Amygdala (tissue), 56 donors: ENCODE results near the gene SLC35D1.
A peak's percentile ranks its signal among the peaks of the same experiment; 100 is the strongest.
"Not testable (repeated sequence)": the region's sequence is repeated elsewhere in the genome, so short reads cannot be mapped to it uniquely, and the experiment has no call there.

Source experiments
- DNase-seq, 56 donors: peaks; one replicate each; lab custom pipeline; 2025; lab: John Stamatoyannopoulos, UW

SLC35D1 gene

DNA sequence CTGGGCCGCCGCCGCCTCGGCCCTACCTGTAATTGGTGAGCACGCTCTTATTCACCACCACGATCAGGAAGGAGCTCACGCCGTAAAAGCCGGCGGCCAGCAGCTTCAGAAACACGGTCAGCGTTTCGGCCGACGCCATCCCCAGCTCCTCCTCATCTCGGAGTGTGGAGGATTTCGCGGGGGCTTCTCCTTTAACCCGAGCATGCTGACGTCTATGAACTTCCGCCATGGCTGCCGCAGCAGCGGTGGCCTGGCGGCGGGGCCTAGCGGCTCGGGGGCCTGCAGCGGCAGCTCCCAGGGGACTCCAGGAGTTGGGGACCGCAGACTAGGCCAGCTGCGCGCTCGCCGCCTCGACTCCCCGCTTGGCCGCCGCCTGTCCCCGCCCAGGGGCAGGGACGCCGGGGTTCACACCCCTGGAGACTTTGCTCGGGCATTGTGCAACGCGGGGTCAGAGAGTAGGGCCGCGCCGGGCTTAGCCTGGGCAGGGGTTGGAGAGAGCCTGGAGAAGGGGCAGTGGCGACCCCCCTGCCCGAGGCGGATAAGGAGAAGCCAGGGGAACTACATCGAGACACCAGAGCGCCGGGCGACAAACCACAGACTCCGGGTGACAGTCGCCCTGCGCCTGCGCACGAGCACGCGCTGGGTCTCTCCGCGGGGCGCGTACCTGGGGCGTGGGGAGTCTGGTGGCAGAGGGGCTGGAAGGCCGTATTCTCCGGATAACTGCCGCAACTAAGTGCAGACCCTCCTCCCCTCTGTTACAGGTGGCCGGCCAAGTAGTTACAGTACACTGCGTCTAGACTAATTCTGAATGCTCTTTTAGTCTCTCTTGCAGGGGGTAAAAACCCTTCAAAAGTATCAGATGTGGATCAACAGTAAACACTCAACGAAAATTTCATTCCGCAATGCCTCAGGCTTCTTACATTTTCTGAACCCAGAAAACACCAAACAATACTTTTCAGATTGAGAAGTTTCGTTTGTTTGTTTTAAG is at the start of gene SLC35D1:
TSS of gene SLC35D1 (minus strand) at position 364 of the 988 bp plus-strand sequence. CDS start at position 229, 135 bp downstream.
- DNase-seq, result peak in 55 of 56 donors; percentile 34 to 96 (median 77)

DNA sequence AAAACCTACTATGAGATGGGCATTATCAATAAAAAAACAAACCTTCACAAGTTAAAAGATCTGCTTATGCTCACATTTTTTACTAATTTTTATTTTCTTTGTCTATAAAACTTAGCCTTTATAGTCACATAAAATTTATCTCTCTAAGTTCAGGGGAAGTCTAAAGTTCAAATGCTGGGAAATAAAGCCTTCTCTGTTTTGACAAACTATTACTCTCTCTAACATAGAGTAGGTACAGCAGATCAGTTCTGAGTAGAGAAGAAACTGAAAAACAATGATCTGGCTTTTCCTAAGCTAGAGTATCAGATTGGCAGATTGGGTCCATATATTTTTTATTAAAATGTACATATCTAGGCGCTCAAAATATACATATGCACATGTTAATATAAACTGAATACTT is 49.6 kb upstream of the SLC35D1 start:
- no peak for DNase-seq

DNA sequence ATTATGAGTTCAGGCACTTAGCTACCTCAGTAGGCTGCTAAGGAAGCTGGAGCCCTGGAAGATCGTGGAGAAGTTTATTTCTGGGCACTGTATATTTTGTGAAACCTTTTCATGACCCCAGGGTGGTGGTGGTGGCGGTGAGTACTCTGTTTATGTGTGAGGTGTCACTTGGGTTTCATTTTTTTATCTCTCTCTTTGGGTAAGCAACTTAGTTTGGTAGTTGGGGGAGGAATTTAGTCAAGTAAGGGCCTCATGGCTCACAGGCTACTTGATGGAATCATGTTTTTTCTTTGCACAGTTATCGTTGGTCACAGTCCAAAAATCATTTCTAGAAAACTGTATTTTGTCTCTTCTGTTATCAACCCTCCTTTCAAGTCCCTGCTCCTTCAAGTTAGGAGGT is 46.9 kb upstream of the SLC35D1 start:
- no peak for DNase-seq

DNA sequence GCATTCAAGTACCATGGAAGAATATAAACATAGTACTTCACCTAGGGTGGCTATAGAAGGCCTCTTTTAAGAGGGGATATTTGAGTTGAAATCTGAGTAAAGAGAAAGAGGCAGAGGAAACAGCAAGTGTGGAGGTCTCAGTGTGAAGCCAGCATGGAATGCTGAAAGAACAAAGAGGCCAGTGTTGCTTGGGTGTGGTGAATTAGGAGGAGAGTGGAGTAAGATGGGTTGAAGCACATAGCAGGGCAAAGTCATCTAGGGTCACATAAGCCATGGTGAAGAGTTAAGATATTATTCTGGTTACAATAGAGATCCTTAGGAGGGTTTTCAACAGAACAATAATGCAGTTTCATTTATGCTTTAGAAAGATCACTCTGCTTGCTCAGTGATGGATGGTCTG is 43.4 kb upstream of the SLC35D1 start:
- no peak for DNase-seq

DNA sequence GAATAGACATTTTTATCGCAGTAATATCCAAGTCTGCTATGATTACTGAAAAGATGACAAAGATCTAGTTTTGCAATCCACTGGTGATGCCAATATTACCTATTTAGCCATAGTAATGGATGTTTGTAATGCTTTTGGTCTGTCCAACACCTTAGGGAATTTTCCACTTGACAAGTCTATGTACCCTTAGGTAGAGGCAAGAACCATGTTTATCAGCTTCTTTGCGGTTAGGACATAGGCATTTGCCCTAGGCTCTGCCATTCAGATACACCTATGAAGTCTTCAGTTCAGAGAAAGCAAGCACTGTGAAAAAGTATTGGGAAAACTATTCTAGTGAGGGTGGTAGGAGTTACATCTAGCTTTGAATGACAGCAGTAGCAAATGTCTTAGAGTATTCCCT is 40.2 kb upstream of the SLC35D1 start:
- no peak for DNase-seq

DNA sequence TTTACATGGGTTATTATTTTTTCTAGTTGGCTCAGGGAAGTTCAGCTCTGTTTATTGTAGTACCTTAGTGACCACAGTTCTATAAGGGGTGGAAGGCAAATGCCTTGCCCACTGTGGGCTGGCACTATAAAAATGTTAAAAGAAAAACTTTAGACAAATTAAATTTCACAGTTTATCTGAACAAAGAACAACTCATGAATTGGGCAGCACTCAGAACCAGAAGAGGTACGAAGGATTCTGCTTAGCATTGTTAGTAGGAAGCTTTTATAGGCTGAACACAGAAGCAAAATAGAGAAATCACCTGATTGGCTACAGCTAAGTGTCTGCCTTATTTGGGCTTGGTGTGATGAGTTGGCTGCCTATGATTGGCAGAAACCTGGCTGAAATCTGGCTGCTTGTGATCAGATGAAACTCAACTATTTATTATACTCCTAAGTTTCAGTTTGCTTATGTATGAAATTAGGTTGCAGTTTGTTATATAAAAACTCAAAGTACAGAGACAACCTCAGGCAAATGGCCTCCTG is 35.8 kb upstream of the SLC35D1 start:
- no peak for DNase-seq

DNA sequence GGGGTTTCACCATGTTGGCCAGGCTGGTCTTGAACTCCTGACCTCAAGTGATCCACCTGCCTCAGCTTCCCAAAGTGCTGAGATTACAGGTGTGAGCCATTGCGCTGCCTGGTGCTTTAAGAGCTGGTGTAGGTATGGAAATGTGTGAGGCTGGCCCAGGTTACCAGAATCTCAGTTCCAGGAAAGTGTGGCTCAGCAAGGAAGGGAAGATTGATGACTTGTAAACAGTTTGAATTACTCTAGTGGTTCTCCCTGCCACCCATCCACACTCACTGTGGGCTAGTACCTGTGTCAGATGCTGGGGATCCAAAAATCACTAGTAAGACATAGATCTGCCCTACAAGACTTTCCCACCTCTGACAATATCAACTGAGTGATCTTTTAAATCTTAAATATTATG is 34.5 kb upstream of the SLC35D1 start:
- no peak for DNase-seq

DNA sequence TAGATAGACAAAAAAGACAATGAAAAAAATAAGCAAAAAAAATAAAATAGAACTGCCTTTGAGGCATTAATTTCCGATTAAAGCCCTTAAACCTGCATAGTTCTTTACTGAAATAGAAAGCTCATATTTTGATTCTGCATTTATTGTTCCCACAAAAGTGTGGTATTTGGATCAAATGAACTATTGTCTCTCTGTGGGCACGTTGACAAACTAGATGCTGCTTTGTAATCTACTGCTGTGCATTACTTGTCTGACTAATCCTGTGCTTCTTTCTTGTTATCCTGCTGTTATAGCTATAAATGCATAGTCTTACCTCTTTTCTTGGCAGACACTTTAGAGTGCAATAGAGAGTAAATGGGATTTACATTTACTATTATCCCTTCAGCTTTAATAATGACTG is 31.4 kb upstream of the SLC35D1 start:
- DNase-seq, result no peak

DNA sequence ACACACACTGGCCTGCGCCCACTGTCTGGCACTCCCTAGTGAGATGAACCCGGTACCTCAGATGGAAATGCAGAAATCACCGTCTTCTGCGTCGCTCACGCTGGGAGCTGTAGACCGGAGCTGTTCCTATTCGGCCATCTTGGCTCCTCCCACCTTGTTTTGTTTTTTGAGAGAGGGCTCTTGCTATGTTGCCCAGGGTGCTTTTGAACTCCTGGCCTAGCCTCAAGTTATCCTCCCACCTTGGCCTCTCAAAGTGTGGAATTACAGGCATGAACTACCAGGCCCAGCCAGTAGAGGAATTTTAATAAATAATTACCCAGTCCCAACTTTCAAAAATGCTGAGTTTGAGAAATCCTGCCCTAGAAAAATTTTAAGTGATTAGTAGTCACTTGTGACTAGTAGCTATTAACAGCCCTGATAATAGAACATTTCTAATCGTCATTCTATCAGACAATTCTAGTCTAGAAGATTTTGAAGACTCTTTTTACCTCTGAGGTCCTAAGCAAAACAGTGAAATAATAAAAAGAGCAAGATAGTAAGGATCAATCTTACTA is 30.9 kb upstream of the SLC35D1 start:
- DNase-seq, result no peak

DNA sequence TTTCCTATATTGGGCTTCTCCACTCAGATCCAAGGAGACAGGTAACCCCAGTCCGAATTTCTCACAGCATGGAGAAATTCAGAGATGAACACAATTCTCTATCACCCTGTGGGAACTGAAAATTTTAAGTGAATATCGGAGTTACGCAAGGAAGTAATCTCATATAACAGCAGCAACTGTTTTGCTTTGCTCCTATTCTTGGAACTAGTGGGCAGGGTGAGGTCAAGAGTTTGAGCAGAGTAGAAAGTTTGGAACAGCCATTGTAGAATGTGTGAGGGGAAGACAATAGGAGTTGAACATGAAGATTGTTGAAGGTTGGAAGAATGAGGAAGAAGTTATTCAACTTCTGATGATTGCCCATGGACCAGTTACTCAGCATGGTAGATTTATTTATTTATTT is 24.3 kb upstream of the SLC35D1 start:
- DNase-seq, result no peak

DNA sequence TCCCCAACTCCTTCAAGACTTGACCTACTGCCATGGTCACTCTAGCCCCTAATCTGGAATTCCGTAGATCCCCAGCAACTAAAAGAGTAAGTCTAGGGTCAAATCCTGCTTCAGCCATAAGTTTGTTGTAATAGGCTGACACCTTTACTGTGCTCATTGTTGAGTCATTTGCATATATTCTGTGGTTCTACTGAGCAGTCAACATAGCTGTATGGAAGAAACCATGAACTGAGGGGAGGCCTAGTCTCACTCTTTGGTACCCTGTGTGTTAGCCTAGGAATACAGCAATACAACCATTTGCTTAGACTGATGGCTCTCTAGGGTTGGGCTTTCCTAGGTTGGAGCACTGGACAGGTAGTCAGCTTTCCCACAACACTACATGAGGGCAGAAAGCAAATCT is 23.6 kb upstream of the SLC35D1 start:
- DNase-seq, result no peak

DNA sequence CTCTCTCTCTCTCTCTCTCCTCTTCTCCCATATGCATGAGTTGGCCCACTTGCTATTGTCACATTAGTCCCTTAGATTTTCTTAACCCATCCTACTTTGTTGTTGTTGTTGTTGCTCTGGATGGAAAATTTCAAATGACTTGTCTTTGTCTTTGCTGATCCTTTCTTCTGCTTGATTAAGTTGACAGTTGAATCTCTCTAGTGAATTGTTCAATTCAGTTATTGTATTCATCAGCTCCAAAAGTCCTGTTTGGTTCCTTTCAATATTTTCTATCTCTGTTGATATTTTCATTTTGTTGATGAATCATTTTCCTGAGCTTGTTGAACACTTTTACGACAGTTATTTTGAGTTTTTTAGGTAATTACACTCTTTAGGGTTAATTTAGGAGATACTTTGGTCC is 18.8 kb upstream of the SLC35D1 start:
- no peak for DNase-seq

DNA sequence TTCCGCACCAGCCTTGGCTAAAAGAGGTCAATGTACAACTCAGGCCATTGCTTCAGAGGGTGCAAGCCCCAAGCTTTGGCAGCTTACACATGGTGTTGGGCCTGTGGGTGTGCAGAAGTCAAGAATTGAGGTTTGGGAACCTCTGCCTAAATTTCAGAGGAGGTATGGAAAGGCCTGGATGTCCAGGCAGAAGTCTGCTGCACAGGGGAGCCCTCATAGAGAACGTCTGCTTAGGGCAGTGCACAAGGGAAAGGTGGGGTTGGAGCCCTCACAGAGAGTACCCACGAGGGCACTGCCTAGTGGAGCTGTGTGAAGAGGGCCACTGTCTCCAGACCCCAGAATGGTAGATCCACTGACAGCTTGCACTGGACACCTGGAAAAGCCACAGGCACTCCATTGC is 13.7 kb upstream of the SLC35D1 start:
- not testable (repeated sequence) for DNase-seq

DNA sequence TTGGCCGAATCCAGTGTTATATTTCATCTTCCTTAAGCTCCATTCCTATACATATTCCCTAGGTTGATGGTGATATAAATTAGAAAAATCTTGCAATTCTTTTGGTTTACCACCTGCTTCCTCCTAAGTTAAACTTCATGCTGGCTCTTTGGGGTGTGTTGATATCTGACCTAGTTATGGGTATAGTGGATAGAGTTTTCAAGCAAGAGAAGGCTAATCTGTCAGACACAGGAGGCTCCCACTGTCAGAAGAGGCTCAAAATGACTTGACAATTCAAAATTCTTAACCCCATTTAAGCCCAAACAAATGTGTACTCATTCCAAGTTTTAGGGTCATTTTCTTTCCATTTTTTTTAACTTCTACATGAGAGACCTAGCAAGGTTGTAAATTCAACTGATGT is 8.5 kb upstream of the SLC35D1 start:
- no peak for DNase-seq

DNA sequence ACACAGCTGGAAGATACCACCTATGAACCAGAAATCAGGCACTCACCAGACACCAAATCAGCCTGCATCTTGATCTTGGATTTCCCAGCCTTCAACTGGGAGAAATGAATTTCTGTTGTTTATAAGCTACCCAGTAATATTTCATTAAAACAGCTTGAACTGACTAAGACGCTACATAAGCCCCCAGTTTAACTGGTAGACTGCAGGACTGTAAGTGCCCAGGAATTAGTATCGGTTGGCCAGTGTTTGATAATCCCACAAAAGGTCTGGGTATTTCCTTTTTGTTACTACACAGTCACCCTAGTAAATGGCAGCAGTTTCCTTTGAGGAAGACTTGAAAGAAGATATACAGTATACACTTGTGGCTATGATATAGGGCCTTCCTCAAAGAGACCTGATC is 7.3 kb upstream of the SLC35D1 start:
- no peak for DNase-seq

DNA sequence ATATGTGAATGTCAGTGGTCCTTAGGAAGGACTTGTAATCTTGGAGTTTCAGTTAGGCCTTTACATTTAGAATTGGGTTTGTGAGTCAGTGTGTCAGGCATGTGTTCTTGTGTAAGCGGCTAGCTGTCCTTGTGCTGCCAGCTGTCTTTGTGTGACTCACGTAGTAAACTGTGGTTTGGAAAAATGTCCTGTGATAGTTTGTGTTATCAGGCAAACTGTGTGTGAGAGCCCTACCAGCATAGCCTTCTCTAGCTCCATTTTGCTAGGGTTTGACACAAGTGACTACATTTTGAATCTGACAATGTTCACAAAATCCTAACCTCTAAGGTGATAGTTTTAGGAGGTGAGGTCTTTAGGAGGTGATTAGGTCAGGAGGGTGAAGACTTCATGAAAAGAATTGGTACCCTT is 6.9 kb upstream of the SLC35D1 start:
- no peak for DNase-seq

DNA sequence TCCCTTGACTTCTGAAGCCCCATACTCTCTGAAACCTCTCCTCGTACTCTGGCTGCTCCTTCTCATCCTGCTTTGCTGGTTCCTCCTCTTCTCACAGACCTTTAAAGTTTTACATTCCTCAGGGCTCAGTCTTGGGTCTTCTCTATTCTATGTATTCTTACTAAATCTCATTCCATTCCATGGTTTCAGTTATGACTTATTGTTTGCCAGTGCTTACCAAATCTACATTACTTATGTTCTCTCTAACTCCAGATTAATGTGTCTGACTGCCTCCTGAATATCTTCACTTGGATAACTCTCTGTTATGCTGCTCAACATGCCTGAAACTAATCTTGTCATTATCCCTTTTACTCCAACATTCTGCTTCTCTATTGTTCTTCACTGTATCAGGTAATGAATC is 5.4 kb upstream of the SLC35D1 start:
- no peak for DNase-seq

DNA sequence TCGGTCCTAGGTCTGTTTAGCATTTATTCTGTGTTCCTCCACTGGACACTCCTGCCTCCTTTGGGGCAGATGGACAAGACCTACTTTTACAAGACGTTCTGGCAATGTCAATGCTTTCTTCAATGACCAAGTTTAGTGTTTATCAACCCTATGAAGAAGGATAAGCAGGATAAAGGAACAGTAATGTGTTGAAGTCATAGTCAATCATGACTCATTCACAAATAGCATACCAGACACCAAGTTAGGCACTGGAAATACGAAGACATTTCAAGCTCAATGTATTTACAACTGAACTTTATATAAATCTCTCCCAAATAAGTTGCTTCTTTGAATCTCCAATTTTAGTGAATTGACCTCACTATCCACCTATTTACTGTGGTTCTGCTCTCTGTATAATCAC is 4.8 kb upstream of the SLC35D1 start:
- DNase-seq, result no peak

DNA sequence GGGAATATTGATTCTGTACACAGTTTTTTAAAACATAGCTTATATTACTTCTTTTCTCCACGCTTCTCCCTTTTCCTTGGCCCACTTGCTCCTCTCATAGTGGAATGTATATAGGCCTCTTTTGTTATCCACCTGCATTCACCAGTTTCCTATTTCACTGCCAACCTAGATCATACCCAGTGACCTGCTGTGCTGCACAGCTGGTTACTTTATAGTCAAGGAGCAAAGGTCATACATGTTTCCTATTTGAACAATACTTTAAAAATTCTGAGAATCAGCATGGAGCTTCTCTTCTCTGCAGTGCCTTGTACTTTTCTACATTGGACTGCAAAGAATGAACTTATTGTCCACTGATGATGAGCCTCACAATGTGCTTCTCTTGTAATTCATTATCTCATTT is 4.3 kb upstream of the SLC35D1 start:
- DNase-seq, result no peak

DNA sequence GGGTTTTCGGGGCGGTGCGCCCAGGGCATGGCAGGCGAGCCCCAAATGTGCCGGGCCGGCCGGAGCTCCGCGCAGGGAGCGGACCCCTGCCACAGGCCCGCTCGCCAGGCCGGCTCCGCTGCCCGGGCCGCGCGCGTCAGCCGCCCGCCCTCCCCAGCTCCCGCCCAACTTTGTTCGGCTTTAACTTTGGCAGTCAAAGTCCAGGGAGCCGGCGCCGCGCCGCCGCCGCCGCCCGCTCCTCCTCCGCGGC is 488 bp downstream of the SLC35D1 start:
- DNase-seq, result peak in 31 of 56 donors; percentile 21 to 79 (median 59)

DNA sequence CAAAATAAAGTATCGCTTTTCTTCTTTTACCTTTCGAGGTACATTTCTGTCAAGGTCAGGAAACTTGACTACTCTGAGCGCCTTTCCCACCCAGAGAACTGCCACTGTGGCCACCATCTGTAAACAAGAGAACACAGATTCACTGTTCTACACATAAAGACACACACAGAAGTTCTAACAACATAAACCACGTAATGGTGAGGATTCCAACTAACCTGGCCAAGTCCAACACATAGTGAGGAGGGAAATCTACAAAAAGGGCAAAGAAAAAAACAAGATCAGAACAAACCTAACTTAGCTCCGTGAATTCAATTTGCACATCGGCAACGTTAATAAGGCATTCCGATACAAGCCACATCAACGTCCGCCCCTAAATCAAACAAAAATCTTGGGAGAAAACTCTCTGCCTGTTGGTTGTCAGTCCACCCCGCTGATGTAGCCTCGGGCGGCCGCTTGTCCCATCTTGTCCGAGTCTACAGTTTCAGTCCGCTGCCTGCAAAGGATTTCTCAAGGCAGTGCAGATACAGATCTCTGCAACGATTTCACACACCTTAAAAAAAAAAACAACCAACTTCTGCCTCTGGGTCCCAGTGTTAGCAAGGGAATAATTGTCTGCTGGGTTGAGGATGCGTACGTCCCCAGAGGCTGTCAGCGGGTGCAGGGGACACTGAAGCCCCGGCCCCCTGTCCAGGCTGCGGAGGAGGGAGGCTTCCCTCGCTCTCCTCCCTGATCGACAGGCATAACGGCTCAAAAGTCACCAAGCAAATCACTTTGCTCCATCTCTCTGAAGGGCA is 1.0 kb downstream of the SLC35D1 start:
- DNase-seq, result peak in 30 of 56 donors; percentile 4 to 64 (median 29)
